Measurements from ENCODE around the gene M1AP.

The M1AP gene

DNA sequence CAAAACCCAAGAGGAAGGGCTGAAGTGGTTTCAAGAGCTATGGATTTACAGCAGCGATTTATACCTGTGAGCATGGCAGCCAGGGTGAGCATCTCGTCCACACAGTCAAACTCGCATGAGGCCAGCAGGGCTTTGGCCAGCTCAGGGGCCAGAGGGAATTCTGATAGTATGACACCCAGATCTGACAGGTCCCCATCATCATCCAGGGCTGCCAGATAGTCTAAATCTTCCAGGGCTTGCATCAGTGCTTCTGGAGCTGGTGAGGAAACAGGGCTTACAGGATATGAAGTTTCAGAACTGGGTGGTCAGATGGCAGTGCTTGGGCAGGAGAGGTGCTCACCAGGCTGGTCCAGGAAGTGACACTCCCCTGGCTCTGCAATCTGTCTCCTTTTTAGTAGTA, 125.6 kb downstream of the M1AP start:
- no peak overlapping the region for H3K27ac ChIP-seq
- TF ChIP-seq ZFX (IDR thresholded peaks at IDR 0.05; ENCODE audit: borderline replicate concordance) = no peak
- TF ChIP-seq, protein P1, sequence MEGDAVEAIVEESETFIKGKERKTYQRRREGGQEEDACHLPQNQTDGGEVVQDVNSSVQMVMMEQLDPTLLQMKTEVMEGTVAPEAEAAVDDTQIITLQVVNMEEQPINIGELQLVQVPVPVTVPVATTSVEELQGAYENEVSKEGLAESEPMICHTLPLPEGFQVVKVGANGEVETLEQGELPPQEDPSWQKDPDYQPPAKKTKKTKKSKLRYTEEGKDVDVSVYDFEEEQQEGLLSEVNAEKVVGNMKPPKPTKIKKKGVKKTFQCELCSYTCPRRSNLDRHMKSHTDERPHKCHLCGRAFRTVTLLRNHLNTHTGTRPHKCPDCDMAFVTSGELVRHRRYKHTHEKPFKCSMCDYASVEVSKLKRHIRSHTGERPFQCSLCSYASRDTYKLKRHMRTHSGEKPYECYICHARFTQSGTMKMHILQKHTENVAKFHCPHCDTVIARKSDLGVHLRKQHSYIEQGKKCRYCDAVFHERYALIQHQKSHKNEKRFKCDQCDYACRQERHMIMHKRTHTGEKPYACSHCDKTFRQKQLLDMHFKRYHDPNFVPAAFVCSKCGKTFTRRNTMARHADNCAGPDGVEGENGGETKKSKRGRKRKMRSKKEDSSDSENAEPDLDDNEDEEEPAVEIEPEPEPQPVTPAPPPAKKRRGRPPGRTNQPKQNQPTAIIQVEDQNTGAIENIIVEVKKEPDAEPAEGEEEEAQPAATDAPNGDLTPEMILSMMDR (IDR thresholded peaks at IDR 0.05) = no peak

DNA sequence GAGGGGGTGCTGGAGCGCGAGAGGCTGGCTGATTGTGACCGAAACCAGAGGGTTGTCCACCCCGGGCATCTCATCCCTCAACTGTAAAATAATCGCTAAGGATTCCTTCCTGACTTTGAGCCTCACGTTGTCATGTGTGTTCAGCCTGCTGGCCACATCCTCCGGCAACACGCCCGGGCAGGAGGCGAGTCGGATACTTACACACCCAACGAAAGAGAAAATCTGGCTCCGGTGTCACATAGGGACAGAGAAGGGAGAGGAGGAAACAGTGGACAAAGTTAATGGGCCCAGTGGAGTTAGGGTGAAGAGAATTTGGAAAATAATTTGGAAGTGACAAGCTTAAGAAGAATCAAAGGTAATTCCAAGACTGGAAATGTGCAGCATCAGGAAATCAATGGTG, 131.5 kb downstream of the M1AP start:
- no peak for TF ChIP-seq ZFX (IDR thresholded peaks at IDR 0.05; ENCODE audit: borderline replicate concordance)
- TF ChIP-seq, protein P1 (IDR thresholded peaks at IDR 0.05) = no peak
- H3K27ac ChIP-seq = no peak overlapping the region

DNA sequence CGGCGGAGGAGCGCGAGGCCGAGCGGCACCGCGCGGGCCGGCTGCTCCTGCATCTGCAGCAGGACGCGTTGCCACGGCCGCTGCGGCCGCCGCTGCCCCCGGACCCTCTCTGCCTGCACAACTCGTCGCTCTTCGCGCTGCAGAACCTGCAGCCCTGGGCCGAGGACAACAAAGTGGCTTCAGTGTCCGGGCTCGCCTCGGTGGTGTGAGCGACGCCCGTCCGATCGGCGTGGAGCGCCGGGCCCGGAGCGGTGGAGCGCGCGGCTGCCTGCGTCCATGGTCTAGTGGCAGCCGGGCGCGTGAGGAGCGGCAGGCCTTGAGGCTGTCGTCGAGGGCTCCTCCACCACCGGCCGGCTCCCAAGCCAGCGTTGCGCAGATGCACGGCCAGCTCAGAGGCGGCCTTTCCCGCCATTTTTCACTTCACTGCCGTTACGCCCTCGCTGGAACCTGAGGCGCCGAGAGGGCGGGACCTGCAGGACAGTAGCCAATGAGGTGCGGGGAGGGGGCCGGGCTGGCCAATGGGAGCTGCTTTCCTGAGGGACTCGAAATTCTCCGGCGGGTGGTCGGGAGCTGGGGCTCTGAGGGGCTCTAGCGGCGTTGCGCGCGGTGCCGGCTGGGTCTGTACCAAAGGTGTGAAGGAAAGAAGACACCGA, 132.0 kb downstream of the M1AP start:
- no peak for TF ChIP-seq ZFX (IDR thresholded peaks at IDR 0.05; ENCODE audit: borderline replicate concordance)
- TF ChIP-seq, protein P1 (IDR thresholded peaks at IDR 0.05) = no peak
- no peak overlapping the region for H3K27ac ChIP-seq

DNA sequence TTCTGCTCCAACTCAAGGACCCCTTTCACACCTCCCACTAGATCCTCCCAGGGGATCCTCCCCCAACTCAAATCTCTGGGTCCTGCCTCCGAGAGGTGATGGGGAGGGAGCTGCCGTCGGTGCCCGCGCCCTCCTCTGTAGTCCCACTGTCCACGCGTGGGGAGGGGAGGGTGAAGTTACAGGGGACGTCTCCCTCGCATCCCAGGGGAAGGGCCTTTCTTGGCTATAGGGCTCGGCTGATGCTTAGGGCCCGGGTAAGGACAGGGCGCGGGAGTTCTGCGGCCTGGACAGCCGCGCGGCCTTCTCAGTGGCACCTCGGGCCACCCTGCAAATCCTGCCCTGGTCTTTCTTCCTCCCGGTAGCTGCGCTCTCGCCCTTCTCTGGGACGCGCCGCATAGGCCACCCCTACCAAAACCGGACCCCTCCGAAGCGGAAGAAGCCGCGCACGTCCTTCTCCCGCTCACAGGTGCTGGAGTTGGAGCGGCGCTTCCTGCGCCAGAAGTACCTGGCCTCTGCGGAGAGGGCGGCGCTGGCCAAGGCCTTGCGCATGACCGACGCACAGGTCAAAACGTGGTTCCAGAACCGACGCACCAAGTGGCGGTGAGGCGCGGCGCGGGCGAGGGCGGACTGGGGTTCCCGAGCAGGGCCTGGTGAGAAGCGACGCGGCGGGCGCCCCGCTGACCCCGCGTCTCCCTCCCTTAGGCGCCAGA, 132.7 kb downstream of the M1AP start:
- no peak overlapping the region for H3K27ac ChIP-seq
- no peak for TF ChIP-seq ZFX (IDR thresholded peaks at IDR 0.05; ENCODE audit: borderline replicate concordance)
- TF ChIP-seq, protein P1 (IDR thresholded peaks at IDR 0.05) = no peak

DNA sequence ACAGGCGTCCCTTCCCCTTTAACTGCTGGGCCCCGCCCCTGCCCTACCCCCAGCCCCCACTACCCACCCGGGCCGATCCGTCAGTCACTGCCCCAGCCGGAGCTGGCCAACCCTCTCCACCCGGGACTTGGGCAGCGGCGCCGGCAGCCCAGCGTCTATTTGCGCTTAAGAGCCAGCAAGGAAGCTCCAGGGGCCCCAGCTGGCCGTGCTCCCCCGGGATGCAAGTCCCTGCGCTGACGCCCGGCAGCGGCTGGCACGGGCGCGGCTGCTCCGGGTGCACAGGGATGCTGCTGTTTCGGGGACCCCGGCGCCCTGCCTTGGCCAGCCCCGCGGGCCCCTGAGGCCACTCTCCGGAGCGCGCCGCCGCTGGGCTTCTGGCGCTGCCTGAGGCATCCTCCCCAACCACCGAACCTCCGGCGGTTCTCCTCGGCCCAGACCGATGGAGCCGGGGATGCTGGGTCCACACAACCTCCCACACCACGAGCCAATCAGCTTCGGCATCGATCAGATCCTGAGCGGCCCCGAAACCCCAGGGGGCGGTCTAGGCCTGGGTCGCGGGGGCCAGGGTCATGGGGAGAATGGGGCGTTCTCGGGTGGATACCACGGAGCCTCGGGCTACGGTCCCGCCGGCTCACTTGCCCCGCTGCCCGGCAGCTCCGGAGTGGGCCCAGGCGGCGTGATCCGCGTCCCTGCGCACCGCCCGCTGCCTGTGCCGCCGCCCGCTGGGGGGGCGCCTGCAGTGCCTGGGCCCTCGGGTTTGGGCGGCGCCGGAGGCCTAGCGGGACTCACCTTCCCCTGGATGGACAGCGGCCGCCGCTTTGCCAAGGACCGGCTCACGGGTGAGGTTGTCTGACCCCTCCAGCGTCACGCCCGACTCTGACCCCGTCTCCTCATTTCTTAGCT, 133.5 kb downstream of the M1AP start, which contains the start of gene TLX2:
Gene TLX2, plus strand, starts transcription at position 83 of the 903 bp plus-strand sequence. Its CDS starts 357 bp downstream, at position 440.
- H3K27ac ChIP-seq = peak within 1 kb of the TSS; percentile 44

DNA sequence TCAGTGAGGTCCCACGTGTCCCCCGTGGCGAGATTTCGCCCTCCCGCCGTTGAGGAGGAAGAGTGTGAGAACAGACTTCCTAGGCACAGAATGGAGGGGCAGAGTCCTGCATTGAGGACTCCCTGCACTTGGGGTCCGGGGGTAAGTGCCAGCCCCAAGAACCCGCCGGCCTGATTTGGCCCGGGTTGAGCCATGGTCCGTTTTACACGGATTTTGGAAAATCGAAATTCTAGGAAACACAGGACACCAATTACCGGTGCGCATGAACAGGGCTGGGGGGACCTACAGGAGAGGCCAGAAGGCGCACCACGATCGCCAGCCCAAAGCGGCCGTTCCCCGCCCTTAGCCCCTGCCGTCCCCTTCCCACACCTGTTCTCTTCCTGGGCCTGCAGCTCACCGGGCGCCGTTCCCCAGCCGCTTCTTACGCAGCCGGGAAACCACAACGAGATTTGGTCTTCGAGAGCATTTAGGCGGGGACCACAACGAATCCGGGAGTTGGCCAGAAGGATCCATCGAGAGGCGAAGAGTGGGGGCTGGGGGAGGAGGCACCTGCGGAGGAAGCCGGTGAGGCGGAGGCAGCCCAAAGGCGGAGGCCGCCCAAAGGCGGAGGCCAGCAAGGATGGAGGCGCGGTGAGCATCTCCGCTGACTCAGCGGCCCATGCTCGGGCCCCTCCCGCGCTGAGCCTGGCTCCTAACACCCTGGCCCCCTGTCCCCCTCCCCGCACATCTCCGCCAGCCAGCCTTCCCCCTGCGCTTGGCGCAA, 134.3 kb downstream of the M1AP start:
- TF ChIP-seq, protein P1 (IDR thresholded peaks at IDR 0.05) = no peak
- no peak for TF ChIP-seq ZFX (IDR thresholded peaks at IDR 0.05; ENCODE audit: borderline replicate concordance)
- H3K27ac ChIP-seq = peak overlapping the region; percentile 44

More for the DNA sequence above, 133.5 kb downstream of the M1AP start, which contains the start of gene TLX2:
- TF ChIP-seq, protein P1 (IDR thresholded peaks at IDR 0.05) = no peak
- no peak for TF ChIP-seq ZFX (IDR thresholded peaks at IDR 0.05; ENCODE audit: borderline replicate concordance)
